Stimulated activated CD8-positive, alpha-beta memory T cell treated with anti-CD3 and anti-CD28 coated beads, Interleukin-4, amount 100 ng/mL, for 24 hours (primary cell): ENCODE measurements around the gene HK1.
"Not testable (repeated sequence)": the region's sequence is repeated elsewhere in the genome, so short reads cannot be mapped to it uniquely, and the experiment has no call there.

Experiments used
- DNase-seq: peaks from one replicate; pipeline ENCODE4 v3.0.0-alpha.2; 2020; ENCODE audit warnings: low read depth

Gene HK1

DNA sequence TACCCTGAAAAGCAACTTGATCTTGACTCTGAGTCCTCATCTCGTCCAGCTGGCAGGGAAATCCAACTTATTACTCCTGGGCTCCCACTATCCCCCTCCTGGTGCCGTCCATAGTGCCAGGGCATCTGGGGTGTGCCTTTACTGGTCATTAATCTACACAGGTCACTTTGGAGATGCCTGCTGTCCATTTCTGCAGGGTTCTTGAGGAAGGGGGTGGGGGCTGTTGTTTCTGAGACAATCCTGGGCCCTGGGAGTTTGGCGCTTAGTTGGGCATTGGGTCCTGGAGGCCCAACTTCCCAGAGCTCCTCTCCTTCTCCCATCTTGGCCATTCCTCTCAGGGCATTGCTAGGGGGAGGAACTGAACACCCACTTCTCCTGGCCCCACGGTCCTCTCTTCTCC lies 144.4 kb downstream of the HK1 start:
- DNase-seq: no peak

DNA sequence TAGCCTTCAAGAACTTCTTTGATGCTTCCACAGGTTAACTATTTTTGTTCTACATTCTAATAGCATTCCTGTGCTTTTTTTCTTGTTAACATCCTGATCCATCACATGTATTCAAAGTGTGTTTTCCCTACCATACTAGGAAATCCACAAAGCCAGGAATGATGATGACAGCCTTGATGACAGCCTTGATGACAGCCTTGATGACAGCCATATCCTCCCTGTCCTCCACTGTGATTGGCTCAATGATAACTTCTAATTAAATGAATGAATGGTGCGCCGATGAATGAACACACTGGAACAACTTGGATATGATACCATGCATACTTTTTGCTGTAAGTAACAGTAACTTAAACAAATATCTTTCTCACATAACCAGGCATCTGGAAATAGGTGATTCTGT lies 146.7 kb downstream of the HK1 start:
- no peak for DNase-seq

GRCh38 chr10:69425511-69426298 lies 147.4 kb downstream of the HK1 start:
- DNase-seq: no peak

DNA sequence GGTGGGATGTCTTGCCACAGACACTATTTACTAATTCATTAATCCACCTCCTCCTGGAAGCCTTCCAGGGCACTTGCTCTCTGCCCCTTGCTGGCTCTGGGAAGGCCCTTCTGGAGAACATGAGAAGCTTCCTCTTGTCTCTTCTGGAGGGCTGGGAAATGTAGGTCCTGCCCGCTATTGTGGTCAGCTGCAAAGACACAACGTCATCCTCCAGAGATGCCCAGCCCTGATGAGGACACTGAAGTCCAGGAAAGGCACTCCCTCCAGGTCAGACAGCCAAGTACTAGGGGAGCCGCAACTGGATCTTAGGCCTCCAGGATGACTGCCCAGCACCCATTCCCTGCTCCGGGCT lies 148.1 kb downstream of the HK1 start:
- DNase-seq: no peak

- DNase-seq: no peak
These were observed 149.9 kb downstream of the HK1 start for GRCh38 chr10:69428165-69428564.

DNA sequence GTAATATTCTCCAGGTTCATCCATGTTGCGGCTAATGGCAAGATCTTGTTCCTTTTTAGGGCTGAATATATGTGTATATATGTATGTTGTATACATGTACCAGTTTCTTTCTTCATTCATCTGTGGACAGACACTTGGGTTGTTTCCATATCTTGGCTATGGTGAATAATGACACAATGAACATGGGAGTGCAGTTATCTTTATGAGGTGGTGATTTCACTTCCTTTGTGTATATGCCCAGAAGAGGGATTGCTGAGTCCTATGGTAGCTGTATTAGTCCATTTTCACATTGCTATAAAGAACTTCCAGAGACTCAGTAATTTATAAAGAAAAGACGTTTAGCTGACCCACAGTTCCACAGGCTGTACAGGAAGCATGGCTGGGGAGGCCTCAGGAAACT lies 155.9 kb downstream of the HK1 start:
- DNase-seq: no peak

- DNase-seq: no peak
These were observed 156.6 kb downstream of the HK1 start for GRCh38 chr10:69434926-69435325.

DNA sequence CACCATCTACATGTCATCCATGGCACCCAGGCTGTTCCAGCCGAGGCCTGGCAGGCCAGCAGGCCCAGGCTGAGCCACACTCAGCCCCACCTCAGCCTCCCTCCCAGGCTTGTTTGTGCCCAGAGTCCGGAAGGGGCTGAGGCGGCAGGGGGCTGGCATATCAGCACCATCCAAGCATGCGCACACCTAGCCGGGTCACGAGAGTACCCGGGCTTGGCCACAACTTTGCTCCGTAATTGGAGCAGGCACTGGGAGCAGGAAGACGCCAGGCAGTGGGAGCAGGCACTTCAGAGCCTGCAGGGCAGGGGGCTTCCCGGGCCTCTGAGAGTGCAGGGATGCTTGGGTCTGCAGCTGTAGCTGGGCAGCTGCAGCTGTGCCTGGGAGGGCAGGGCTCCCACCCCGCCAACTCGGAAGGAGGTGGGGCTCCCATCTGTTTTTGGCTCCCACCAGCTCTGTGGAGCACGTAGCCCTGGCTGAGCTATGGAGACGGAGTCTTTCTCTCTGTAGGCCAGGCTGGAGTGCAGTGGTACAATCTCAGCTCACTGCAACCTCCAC lies 157.7 kb downstream of the HK1 start:
- no peak for DNase-seq

DNA sequence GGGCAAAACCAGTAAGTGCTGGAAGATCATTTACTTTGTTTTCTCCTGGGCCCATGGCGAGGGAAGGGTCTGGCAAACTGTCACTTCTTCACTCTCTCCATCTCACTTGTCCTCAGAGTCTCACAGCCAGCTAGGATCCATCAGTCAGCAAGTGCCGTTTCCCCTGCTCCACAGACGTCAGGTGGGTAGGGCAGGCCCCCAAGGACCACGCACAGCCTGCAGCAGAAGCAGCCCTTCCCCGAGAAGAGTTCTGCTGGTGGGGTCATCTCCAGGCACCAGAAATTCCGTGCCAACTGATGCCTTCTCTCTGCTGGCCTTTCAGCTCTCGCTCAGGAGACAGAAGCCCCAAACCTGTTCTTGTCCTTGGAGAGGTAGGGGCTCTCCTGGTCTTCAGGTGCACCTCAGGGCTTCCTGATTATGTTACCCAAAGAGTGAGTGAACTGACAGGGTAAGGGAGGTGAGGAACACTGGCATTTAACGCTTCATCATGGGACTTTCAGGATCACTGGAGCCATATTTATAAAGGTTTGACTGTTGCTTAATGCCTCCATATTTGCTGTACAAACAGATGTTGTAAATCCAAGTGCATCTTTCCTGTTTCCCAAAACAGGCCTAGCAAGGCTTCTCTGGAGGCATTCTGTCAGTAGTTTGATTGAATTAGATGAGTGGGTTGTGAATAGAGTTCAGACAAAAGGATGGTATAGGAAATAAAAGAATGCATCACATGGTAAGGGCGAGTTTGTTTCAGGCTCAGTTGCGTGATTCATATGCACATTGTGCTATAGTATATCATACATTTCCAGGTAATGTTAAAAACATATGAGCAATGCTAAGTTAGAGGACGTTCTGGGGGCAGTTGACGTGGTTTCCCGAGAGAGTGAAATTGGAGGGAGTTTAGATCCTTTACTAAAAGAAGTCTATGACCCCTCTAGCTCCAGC lies 159.3 kb downstream of the HK1 start:
- no peak for DNase-seq

DNA sequence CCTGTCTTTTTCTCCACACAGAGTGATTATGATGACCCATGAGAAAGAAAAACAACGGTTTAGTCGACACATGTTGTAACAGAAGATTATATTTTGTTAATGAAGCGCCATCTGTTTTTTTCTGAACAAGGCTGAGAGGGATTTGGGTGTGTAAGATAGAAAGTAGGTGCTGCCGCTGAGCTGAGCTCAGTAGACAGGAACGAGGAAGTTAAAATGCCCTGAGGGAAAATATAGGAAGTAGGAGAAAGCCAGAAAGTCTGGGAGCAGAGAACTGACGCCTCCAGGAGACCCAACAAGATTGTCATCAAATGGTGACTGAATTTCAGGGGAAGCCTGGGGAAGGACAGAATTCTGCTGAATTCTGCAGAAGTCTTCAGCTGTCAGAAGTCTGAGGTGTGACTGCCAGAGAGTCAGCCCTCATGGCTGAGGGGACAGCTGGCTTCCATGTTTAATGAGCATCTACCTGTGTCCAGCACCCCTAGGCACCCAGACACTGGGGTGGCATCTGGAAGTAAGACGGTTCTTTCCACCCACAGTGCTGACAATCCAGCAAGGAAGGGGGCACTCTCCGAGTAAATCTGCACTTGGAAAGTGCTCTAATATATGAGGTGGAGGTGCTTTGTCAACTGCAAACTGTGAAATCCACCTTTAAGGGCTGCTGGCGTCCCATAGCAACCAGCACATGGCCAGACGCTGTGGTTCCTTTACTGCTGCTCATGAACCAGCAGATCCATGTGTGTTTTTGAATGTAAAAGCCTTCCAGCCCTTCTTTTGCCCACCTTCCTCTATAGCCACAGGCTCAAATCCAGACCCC lies 160.4 kb downstream of the HK1 start:
- no peak for DNase-seq

DNA sequence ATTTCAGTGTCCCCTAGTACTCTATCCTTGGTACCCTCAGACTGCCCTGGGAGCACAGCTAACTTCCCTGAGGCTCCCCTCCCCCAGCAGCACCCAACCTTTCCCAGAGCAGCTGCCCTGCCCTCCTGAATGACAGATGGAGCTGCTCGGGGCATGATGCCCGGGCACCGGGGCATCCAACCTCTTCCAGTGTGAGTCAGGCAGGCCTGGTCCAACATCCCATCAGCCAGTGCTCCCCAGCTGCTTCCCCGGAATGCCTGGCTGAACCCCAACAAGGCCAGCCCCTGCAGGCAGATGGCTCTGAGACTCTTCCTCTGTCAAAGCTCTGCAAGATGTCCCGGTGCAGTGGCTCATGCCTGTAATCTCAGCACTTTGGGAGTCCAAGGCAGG lies 161.0 kb downstream of the HK1 start:
- DNase-seq: no peak

GRCh38 chr10:69439813-69440506 lies 161.7 kb downstream of the HK1 start:
- DNase-seq: no peak

DNA sequence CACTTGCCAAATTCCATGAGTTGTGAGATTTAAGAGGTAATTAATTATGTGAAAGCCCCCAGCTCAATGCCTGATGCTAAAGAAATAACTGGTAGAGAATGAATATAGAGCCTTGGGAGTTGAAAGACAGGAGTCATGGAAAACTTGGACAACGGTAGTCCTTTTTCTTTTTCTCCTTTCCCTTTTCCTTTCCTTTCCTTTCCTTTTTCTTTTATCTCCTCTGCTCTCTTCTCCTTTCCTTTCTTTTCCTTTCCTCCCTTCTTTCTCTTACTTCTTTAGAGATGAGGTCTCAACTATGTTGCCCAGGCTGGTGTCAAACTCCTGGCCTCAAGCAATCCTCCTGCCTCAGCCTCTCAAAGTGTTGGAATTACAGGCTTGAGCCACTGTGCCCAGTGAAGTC lies 165.1 kb downstream of the HK1 start:
- no peak for DNase-seq

- no peak for DNase-seq
These were observed 166.7 kb downstream of the HK1 start for GRCh38 chr10:69445041-69445440.

- DNase-seq: no peak
These were observed 167.9 kb downstream of the HK1 start for GRCh38 chr10:69446229-69446628.

DNA sequence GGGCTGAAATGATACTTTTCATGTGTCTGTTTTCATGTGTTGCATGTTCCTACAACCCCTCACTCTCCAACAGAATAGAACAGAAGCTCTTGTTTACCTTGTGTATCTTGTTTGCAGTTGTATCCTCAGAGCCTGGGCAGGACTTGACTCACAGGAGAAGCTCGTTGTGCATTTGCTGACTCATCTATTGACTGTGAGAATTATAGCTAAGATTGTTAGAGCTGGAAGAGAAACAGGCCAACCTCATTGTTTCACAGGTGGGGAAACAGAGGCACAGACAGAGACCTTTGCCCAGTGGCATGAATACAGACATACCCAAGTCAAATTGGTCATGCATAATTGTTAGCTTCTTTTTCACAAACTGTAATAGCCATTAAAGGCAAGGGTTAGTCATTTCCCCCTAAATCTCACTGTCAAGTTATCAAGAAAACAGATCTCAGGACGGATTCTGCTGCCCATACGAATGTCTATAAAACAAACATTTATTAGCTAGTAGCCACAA lies 168.4 kb downstream of the HK1 start:
- DNase-seq: no peak

DNA sequence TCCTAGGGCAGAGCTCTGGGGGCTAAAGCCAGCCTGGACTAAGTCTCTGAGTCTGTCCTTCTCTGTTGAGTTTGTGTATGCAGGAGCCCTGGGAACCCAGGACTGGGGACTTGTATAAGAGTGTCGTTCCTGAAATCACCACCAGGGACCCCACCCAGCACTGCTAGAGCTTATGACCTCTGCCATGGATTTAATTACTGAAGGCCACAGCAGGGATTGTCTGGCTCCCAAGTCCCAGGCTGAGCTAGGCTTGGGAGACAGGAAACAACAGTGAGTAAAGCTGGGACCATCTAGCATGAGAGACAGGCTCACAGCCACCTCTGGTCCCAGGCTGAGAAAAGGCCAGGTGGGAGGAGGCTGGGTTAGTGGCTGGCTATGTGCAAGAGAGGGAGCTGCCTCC lies 171.5 kb downstream of the HK1 start:
- peak; percentile 24 for DNase-seq

DNA sequence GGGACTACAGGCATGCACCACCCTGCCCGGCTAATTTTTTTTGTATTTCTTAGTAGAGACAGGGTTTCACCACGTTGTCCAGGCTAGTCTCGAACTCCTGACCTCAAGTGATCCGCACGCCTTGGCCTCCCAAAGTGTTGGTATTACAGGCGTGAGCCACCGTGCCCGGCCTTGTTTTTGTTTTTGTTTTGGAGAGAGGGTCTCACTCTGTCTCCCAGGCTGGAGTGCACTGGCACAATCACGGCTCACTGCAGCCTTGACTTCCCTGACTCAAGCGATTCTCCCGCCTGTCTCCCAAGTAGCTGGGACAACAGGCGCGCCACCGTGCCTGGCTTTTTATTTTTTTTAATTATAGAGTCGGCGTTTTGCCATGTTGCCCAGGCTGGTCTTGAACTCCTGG lies 172.1 kb downstream of the HK1 start:
- DNase-seq: not testable (repeated sequence)

DNA sequence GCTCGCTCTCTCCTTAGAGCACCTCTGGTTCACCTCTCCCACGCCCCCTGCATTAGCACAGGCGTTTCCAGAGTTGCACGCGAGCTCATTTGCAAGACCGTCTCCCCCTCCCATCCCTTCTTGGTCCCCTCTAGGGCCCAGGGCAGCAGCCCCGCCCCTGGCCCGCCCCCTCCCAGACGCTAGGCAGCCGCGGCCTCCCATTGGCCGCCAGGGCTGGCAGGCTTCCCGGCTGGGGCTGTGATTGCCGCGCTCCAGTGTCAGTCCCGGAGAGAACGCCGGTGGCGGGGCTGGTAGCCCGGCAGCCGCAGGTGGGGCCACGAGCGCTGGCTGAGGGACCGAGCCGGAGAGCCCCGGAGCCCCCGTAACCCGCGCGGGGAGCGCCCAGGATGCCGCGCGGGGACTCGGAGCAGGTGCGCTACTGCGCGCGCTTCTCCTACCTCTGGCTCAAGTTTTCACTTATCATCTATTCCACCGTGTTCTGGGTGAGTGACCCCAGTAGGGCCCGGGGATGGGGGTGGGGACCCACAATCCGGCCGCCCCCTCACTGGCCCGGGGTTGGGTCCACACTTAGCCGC lies 173.0 kb downstream of the HK1 start, which contains the start of gene TSPAN15:
TSPAN15 (plus strand) TSS at position 257 of the 575 bp plus-strand sequence; CDS start at position 387, 130 bp downstream.
- peak; percentile 66 for DNase-seq
